Natural killer cell (primary cell): ENCODE data around the gene MEX3B. TPM values are rescaled to one million over a fixed set of nuclear protein-coding genes. Genes with fewer than 3 reads are reported as not detected.

Source experiments
- ATAC-seq, 3 donors: fragments of 150-1000 bp in 2 of 3; fragments of 200-7000 bp in 1 of 3; cut with Tn5 transposase; 1 replicate in 1 of 3; 2 replicates in 2 of 3; pipeline ENCODE4 v1.10.0; 2021; ENCODE audit warnings: mild to moderate bottlenecking in 2 of 3, moderate library complexity in 2 of 3
- DNase-seq, 2 donors: peaks; one replicate each; pipeline versions ENCODE4 v3.0.0 to v3.0.0-alpha.2; 2013 to 2021; ENCODE audit warnings: mixed read lengths in 1 of 2
- H3K27ac ChIP-seq: one replicate; pipeline ENCODE4 v1.5.1; 2013; ENCODE audit warnings: mild to moderate bottlenecking, low read length
- H3K27me3 ChIP-seq: one replicate; pipeline ENCODE4 v1.6.1; 2013; ENCODE audit warnings: low read length; ENCODE audit not compliant: control insufficient read depth, insufficient read depth
- H3K36me3 ChIP-seq: one replicate; pipeline ENCODE4 v1.6.1; 2013; ENCODE audit warnings: low read length; ENCODE audit not compliant: control insufficient read depth, insufficient read depth
- H3K4me1 ChIP-seq: one replicate; pipeline ENCODE4 v1.6.1; 2013; ENCODE audit warnings: low read length; ENCODE audit not compliant: control insufficient read depth, insufficient read depth
- H3K4me3 ChIP-seq: one replicate; pipeline ENCODE4 v1.5.1; 2013; ENCODE audit warnings: low read length
- H3K9me3 ChIP-seq: one replicate; pipeline ENCODE4 v1.6.1; 2013; ENCODE audit warnings: low read length; ENCODE audit not compliant: control insufficient read depth, insufficient read depth
- H3K27ac Mint-ChIP-seq, 2 donors: one replicate each; pipeline ENCODE4 v1.8.0; 2022; ENCODE audit warnings: mild to moderate bottlenecking in 2 of 2, mixed read lengths in 2 of 2, moderate library complexity in 1 of 2
- H3K27me3 Mint-ChIP-seq, 2 donors: one replicate each; pipeline ENCODE4 v1.8.0; 2022; ENCODE audit warnings: low read depth in 2 of 2, mixed read lengths in 2 of 2
- H3K36me3 Mint-ChIP-seq: one replicate; pipeline ENCODE4 v1.8.0; 2022; ENCODE audit warnings: mixed read lengths
- H3K4me1 Mint-ChIP-seq, 2 donors: one replicate each; pipeline ENCODE4 v1.8.0; 2022; ENCODE audit warnings: mixed read lengths in 2 of 2
- H3K4me3 Mint-ChIP-seq: one replicate; pipeline ENCODE4 v1.8.0; 2022; ENCODE audit warnings: mild to moderate bottlenecking, moderate library complexity, mixed read lengths
- H3K9me3 Mint-ChIP-seq, 2 donors: one replicate each; pipeline ENCODE4 v1.8.0; 2022; ENCODE audit warnings: mixed read lengths in 2 of 2
- CTCF ChIP-seq: fragments of 200-600 bp; IDR thresholded peaks from one replicate; pipeline ENCODE4 v1.8.0; 2022; ENCODE audit warnings: antibody characterized with exemption
- WGBS: methylation state at CpG from one replicate; pipeline ENCODE4 v1.1.7; 2013; ENCODE audit warnings: missing lambda C conversion rate; ENCODE audit not compliant: insufficient coverage; 5-methylcytosine and 5-hydroxymethylcytosine counted together
- intact Hi-C: fragments of 100-400 bp; cut with micrococcal nuclease; formaldehyde crosslinking; loops from one replicate; pipeline ENCODE4 v1.14.2; 2022
- total RNA-seq, 4 donors: library from RNA; stranded (reverse); fragments of 120-200 nt in 1 of 4; gene quantifications; one replicate each; pipeline versions ENCODE4 v1.2.3 to v1.2.4, GENCODE V29; 2013 to 2022

Gene MEX3B
- total RNA-seq, 3 donors from 2014 or later (not counting 1 experiment from before 2014, with no cell fraction given): 1.4 to 2.4 (median 1.7) TPM

- intact Hi-C loops: no loop called here
- Histone ChIP-seq H3K27me3 (no peaks in the 10 kb centered on the region), H3K4me1 (no peaks in the 10 kb centered on the region), H3K9me3 (no peaks in the 10 kb centered on the region), H3K27ac (no peak overlapping the region), H3K4me3 (no peak overlapping the region), H3K36me3 (no peaks in the 10 kb centered on the region)
- ATAC-seq (no peak), DNase-seq (no peak)
- 87% methylated on average over 5 of the region's 5 CpGs for WGBS
- no peak for TF ChIP-seq CTCF
- Mint-ChIP-seq H3K4me1 (no peaks in the 10 kb centered on the region), H3K27me3 (peaks cover 5 to 15% of the 10 kb centered on the region in 2 donors), H3K27ac (no peak overlapping the region), H3K4me3 (no peak overlapping the region), H3K9me3 (no peaks in the 10 kb centered on the region), H3K36me3 (no peaks in the 10 kb centered on the region)
These were observed 27.2 kb upstream of the MEX3B start for GRCh38 chr15:82072926-82073537.

GRCh38 chr15:82066455-82066854 is 20.6 kb upstream of the MEX3B start:
- intact Hi-C loops: no loop called here
- Mint-ChIP-seq H3K4me1 (no peaks in the 10 kb centered on the region), H3K9me3 (no peaks in the 10 kb centered on the region), H3K27me3 (peaks cover 24 to 43% of the 10 kb centered on the region in 2 donors), H3K27ac (no peak overlapping the region), H3K36me3 (no peaks in the 10 kb centered on the region), H3K4me3 (no peak overlapping the region)
- no peak overlapping the region for H3K27ac ChIP-seq
- DNase-seq (no peak), ATAC-seq (no peak)
- no peaks in the 10 kb centered on the region for H3K36me3 ChIP-seq
- no peak overlapping the region for H3K4me3 ChIP-seq
- H3K4me1 ChIP-seq: no peaks in the 10 kb centered on the region
- no peaks in the 10 kb centered on the region for H3K27me3 ChIP-seq
- no peaks in the 10 kb centered on the region for H3K9me3 ChIP-seq
- TF ChIP-seq CTCF: no peak
- WGBS: 88% methylated on average over 4 of the region's 4 CpGs

GRCh38 chr15:82064824-82065223 is 19.0 kb upstream of the MEX3B start:
- TF ChIP-seq CTCF: no peak
- Histone ChIP-seq H3K4me3 (no peak overlapping the region), H3K27ac (no peak overlapping the region), H3K36me3 (no peaks in the 10 kb centered on the region), H3K27me3 (no peaks in the 10 kb centered on the region), H3K4me1 (no peaks in the 10 kb centered on the region), H3K9me3 (no peaks in the 10 kb centered on the region)
- Mint-ChIP-seq H3K9me3 (no peaks in the 10 kb centered on the region), H3K36me3 (no peaks in the 10 kb centered on the region), H3K27me3 (peaks cover 23 to 49% of the 10 kb centered on the region in 2 donors), H3K27ac (no peak overlapping the region), H3K4me3 (no peak overlapping the region), H3K4me1 (no peaks in the 10 kb centered on the region)
- intact Hi-C loops: loop anchor here (5.0 kb wide), 1 partner anchor 92 kb away; no protein-coding TSS in a partner anchor
- DNase-seq (no peak), ATAC-seq (no peak)
- WGBS: 79% methylated on average over 5 of the region's 5 CpGs
